ENCODE measurements around the gene KCNIP4.
"Not testable (repeated sequence)": the region's sequence is repeated elsewhere in the genome, so short reads cannot be mapped to it uniquely, and the experiment has no call there.

The KCNIP4 gene

GRCh38 chr4:21366312-21366711, 582.3 kb downstream of the KCNIP4 start:
- H3K27me3 ChIP-seq (ENCODE audit: insufficient read depth, low read length, poor library complexity, severe bottlenecking), result no peaks in the 10 kb centered on the region
- no peak overlapping the region for H3K4me3 ChIP-seq (ENCODE audit: low read length, poor library complexity, severe bottlenecking)
- H3K79me2 ChIP-seq (ENCODE audit: insufficient read depth, low read length), result no peaks in the 10 kb centered on the region
- TF ChIP-seq CTCF (conservative IDR thresholded peaks at IDR 0.05; ENCODE audit: low read length) (no peak), EZH2phosphoT487 (IDR thresholded peaks at IDR 0.05; ENCODE audit: borderline replicate concordance) (no peak)
- no peaks in the 10 kb centered on the region for H3K4me1 ChIP-seq (ENCODE audit: insufficient read depth, low read length, poor library complexity, severe bottlenecking)
- no peaks in the 10 kb centered on the region for H3K9me2 ChIP-seq (replicated peaks; ENCODE audit: low read depth, low read length)
- no peak overlapping the region for H2AFZ ChIP-seq (ENCODE audit: low read length)
- H3K9me3 ChIP-seq (ENCODE audit: insufficient read depth, low read depth, low read length), result no peaks in the 10 kb centered on the region
- no peak overlapping the region for H3K9ac ChIP-seq (ENCODE audit: low read depth, low read length, poor library complexity, severe bottlenecking)
- no peaks in the 10 kb centered on the region for H3F3A ChIP-seq (ENCODE audit: low read depth)
- H3K36me3 ChIP-seq (ENCODE audit: insufficient read depth, low read length), result no peaks in the 10 kb centered on the region
- H3K4me2 ChIP-seq (ENCODE audit: low read depth, low read length, poor library complexity, severe bottlenecking), result no peak overlapping the region
- no peaks in the 10 kb centered on the region for H4K20me1 ChIP-seq (ENCODE audit: insufficient read depth, low read length, poor library complexity, severe bottlenecking)

DNA sequence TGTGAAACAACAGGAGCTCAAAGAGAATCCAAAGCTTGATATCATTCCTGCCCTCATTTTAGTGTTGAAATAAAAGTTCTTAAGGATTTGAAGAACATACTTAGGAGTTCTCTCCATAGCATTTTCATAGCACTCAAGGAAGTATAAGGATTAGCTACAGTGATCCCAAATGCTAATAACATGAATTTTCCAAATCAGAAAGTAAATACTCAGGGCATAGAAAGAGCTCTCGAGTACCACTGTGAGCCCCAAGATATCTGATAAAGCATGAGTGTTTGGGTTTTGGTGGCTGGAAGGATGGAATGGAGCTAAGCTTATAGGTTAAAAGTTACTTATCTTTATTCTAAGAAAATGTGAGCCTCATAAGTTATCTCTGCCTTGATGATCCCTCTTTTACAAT, 584.9 kb downstream of the KCNIP4 start:
- no peaks in the 10 kb centered on the region for H3K9me2 ChIP-seq (replicated peaks; ENCODE audit: low read depth, low read length)
- no peaks in the 10 kb centered on the region for H3K27me3 ChIP-seq (ENCODE audit: insufficient read depth, low read length, poor library complexity, severe bottlenecking)
- no peaks in the 10 kb centered on the region for H3K79me2 ChIP-seq (ENCODE audit: insufficient read depth, low read length)
- TF ChIP-seq CTCF (conservative IDR thresholded peaks at IDR 0.05; ENCODE audit: low read length) (no peak), EZH2phosphoT487 (IDR thresholded peaks at IDR 0.05; ENCODE audit: borderline replicate concordance) (no peak)
- H3K4me1 ChIP-seq (ENCODE audit: insufficient read depth, low read length, poor library complexity, severe bottlenecking), result no peaks in the 10 kb centered on the region
- H3F3A ChIP-seq (ENCODE audit: low read depth), result no peaks in the 10 kb centered on the region
- no peak overlapping the region for H3K9ac ChIP-seq (ENCODE audit: low read depth, low read length, poor library complexity, severe bottlenecking)
- H3K36me3 ChIP-seq (ENCODE audit: insufficient read depth, low read length), result no peaks in the 10 kb centered on the region
- no peak overlapping the region for H3K4me2 ChIP-seq (ENCODE audit: low read depth, low read length, poor library complexity, severe bottlenecking)
- no peak overlapping the region for H3K4me3 ChIP-seq (ENCODE audit: low read length, poor library complexity, severe bottlenecking)
- H2AFZ ChIP-seq (ENCODE audit: low read length), result no peak overlapping the region
- no peaks in the 10 kb centered on the region for H3K9me3 ChIP-seq (ENCODE audit: insufficient read depth, low read depth, low read length)
- no peaks in the 10 kb centered on the region for H4K20me1 ChIP-seq (ENCODE audit: insufficient read depth, low read length, poor library complexity, severe bottlenecking)

DNA sequence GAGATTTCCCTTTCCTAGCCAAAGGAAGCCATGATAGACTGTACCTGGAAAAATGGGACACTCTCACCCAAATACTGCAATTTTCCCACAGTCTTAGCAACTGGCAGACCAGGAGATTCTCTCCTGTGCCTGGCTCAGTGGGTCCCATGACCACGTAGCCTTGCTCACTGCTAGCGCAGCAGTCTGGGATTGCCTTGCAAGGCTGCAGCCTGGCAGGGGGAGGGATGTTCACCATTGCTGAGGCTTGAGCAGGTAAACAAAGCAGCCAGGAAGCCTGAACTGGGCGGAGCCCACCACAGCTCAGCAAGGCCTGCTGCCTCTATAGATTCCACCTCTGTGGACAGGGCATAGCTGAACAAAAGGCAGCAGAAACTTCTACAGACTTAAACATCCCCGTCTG, 596.2 kb downstream of the KCNIP4 start:
- H3K36me3 ChIP-seq (ENCODE audit: insufficient read depth, low read length); H3K9me2 ChIP-seq (replicated peaks; ENCODE audit: low read depth, low read length); H3K27me3 ChIP-seq (ENCODE audit: insufficient read depth, low read length, poor library complexity, severe bottlenecking); H4K20me1 ChIP-seq (ENCODE audit: insufficient read depth, low read length, poor library complexity, severe bottlenecking); H3K4me3 ChIP-seq (ENCODE audit: low read length, poor library complexity, severe bottlenecking); H3K9ac ChIP-seq (ENCODE audit: low read depth, low read length, poor library complexity, severe bottlenecking); H3K4me1 ChIP-seq (ENCODE audit: insufficient read depth, low read length, poor library complexity, severe bottlenecking); H3F3A ChIP-seq (ENCODE audit: low read depth); H2AFZ ChIP-seq (ENCODE audit: low read length); H3K9me3 ChIP-seq (ENCODE audit: insufficient read depth, low read depth, low read length); H3K4me2 ChIP-seq (ENCODE audit: low read depth, low read length, poor library complexity, severe bottlenecking); H3K79me2 ChIP-seq (ENCODE audit: insufficient read depth, low read length): not testable (repeated sequence)

GRCh38 chr4:21347142-21347541, 601.4 kb downstream of the KCNIP4 start:
- Histone ChIP-seq H3K27me3 (ENCODE audit: insufficient read depth, low read length, poor library complexity, severe bottlenecking) (no peaks in the 10 kb centered on the region), H3K4me2 (ENCODE audit: low read depth, low read length, poor library complexity, severe bottlenecking) (no peak overlapping the region), H3F3A (ENCODE audit: low read depth) (no peaks in the 10 kb centered on the region), H3K4me3 (ENCODE audit: low read length, poor library complexity, severe bottlenecking) (no peak overlapping the region), H3K9me3 (ENCODE audit: insufficient read depth, low read depth, low read length) (no peaks in the 10 kb centered on the region), H3K79me2 (ENCODE audit: insufficient read depth, low read length) (no peaks in the 10 kb centered on the region), H3K4me1 (ENCODE audit: insufficient read depth, low read length, poor library complexity, severe bottlenecking) (no peaks in the 10 kb centered on the region), H3K9me2 (replicated peaks; ENCODE audit: low read depth, low read length) (no peaks in the 10 kb centered on the region), H3K9ac (ENCODE audit: low read depth, low read length, poor library complexity, severe bottlenecking) (no peak overlapping the region), H4K20me1 (ENCODE audit: insufficient read depth, low read length, poor library complexity, severe bottlenecking) (no peaks in the 10 kb centered on the region), H2AFZ (ENCODE audit: low read length) (no peak overlapping the region), H3K36me3 (ENCODE audit: insufficient read depth, low read length) (no peaks in the 10 kb centered on the region)
- no peak for TF ChIP-seq CTCF (conservative IDR thresholded peaks at IDR 0.05; ENCODE audit: low read length)
- TF ChIP-seq EZH2phosphoT487 (IDR thresholded peaks at IDR 0.05; ENCODE audit: borderline replicate concordance), result no peak
